Measurements from ENCODE around the gene SGMS1.
A peak's percentile ranks its signal among the peaks of the same experiment; 100 is the strongest.

Gene SGMS1

DNA sequence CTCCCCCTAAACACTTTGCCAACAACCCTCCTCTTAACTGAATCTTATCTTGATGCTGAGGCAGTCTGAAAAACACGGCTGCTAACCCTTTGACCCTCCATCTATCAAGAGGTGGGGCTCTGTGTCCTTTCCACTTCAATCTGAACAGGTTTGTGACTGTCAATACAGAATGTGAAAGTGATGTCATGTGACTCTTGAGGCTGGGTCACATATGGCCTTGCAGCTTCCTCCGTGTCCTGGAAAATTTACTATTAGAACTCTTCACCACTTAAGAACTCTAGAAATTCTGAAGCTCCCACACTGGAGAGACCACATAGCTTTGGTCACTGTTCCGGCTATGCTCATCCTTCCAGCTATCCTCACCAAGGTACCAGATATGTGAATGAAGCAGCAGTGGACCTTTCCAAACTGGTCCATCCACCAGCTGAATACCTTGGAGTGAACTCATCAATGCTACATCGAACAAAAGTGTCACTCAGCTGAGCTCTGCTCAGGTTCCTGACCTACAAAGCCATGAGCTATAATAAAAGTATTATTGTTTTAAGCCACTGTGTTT, 341.7 kb downstream of the SGMS1 start:
- in situ Hi-C loops (cut with MboI; ENCODE audit: low sequenced_read_pairs, unreplicated experiment): no loop called here
- DNase-seq (ENCODE audit: low spot score): no peak
- TF ChIP-seq, protein P1, sequence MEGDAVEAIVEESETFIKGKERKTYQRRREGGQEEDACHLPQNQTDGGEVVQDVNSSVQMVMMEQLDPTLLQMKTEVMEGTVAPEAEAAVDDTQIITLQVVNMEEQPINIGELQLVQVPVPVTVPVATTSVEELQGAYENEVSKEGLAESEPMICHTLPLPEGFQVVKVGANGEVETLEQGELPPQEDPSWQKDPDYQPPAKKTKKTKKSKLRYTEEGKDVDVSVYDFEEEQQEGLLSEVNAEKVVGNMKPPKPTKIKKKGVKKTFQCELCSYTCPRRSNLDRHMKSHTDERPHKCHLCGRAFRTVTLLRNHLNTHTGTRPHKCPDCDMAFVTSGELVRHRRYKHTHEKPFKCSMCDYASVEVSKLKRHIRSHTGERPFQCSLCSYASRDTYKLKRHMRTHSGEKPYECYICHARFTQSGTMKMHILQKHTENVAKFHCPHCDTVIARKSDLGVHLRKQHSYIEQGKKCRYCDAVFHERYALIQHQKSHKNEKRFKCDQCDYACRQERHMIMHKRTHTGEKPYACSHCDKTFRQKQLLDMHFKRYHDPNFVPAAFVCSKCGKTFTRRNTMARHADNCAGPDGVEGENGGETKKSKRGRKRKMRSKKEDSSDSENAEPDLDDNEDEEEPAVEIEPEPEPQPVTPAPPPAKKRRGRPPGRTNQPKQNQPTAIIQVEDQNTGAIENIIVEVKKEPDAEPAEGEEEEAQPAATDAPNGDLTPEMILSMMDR (IDR thresholded peaks at IDR 0.05; ENCODE audit: borderline replicate concordance, control extremely low read depth, extremely low read depth, insufficient read depth, missing control alignments): no peak

DNA sequence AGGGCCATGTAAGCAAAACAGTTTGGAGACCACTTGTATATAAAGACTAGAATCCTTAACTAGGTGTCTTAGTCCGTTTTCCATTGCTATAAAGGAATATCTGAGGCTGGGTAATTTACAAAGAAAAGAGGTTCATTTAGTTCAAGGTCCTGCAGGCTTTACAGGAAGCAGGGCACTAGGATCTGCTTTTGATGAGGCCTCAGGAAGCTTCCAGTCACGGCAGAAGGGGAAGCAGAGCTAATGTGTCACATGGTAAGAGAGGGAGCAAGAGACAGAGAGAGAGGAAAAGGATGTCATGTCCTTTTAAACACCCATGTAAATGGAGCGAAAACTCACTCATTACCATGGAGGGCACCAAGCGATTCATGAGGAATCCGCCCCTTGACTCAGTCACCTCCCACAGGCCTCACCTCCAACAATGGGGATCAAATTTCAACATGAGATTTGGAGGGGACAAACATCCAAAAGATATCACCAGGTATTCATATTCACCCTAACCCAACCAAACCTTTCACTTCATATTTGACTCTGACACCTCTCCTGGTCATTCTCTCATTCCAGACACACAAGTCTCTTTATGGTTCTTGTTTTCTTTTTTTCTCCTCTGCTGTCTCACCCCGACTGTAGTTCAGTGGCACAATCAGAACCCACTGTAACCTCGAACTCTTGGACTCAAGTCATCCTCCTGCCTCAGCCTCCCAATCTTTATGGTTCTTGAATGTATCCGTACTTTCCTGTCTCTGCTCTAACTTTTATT, 342.4 kb downstream of the SGMS1 start:
- in situ Hi-C loops (cut with MboI; ENCODE audit: low sequenced_read_pairs, unreplicated experiment): no loop called here
- TF ChIP-seq, protein P1 (IDR thresholded peaks at IDR 0.05; ENCODE audit: borderline replicate concordance, control extremely low read depth, extremely low read depth, insufficient read depth, missing control alignments): no peak

DNA sequence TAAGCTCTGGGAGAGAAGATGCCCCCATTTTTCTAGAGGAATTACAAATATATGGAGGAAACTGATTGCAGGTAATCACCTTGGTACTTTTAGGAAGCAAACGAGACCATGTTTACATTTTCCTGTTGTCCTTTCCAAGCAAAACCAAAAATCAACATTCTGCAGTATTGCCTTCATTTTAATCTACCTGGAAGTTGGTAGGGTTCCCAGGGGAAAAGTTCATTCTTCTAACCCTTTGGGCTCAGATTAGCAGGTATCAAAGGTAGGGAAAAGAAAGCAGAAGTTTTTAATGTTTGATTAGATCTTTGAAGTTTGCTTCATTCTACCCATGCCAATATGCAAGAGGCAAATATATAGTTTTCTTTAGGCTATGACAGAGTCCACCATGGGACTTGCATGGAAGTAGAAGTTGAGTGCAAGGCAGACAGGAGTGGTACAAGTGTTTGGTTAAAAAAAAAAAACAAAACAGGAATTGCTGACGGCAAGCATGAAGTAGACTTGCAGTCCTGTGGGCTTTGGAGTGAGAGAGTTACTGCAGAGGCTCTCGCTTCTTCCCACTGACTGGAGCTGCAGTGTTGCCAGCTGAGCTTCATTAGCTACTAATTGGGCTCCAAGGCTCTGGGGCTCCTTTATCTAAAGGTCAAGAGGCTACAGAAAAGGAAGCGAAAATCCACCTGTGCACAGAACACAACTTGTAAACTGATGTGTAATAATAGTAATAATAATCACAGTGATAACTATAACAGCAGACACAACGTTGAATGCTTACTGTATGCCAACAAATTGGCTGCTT, 343.5 kb downstream of the SGMS1 start:
- in situ Hi-C loops (cut with MboI; ENCODE audit: low sequenced_read_pairs, unreplicated experiment): no loop called here
- TF ChIP-seq, protein P1 (IDR thresholded peaks at IDR 0.05; ENCODE audit: borderline replicate concordance, control extremely low read depth, extremely low read depth, insufficient read depth, missing control alignments): no peak
- no peak for DNase-seq (ENCODE audit: low spot score)

More for the DNA sequence above, 342.4 kb downstream of the SGMS1 start:
- no peak for DNase-seq (ENCODE audit: low spot score)

DNA sequence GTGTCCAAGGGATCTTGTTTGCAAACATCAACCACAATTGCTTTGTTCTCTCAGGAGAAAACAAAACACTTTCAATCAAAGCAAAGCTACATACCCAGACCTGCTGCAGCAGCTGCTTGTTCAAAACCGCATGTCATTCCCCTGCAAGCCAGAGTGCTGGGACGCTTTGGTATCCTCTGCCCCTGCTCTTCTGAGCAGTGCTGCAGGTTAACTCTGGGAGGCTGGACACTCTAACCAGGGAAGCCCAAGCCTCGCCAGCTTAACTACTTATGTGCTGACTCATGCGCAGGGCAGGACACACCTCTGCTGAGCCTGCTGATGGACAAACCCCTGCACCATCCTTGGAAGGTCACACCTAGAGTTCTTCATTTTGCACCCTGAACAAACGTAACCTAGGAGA, 344.3 kb downstream of the SGMS1 start:
- DNase-seq (ENCODE audit: low spot score): no peak
- TF ChIP-seq, protein P1 (IDR thresholded peaks at IDR 0.05; ENCODE audit: borderline replicate concordance, control extremely low read depth, extremely low read depth, insufficient read depth, missing control alignments): no peak
- in situ Hi-C loops (cut with MboI; ENCODE audit: low sequenced_read_pairs, unreplicated experiment): no loop called here

DNA sequence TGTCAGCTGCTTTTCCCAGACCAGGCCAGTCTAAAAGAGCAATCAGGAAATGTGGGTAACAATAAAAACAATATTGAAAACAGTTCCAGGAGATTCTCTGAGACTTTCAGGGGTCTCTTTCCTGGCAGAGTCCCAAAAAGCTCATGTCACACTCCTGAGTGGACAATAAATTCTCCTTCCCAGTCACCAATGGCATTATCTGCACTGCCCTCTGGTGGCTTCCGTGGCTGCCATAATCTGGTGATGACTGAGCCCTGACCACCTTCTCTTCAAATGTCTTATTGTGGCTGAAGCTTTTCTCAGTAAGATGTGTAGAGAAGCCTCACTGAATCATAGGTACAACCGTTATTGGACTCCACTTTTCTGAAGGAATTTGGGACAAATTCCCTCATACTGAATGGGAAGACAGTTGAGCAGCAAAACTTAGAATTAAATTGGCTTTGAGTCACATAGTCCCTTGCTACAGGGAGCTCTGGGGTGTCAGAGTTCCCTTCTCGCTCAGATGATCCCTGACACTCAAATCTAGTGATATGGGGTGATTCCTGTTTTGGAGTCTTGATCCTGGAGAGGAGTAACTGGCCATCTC, 348.0 kb downstream of the SGMS1 start:
- in situ Hi-C loops (cut with MboI; ENCODE audit: low sequenced_read_pairs, unreplicated experiment): no loop called here
- TF ChIP-seq, protein P1 (IDR thresholded peaks at IDR 0.05; ENCODE audit: borderline replicate concordance, control extremely low read depth, extremely low read depth, insufficient read depth, missing control alignments): peak; percentile 86
- peak; percentile 23 for DNase-seq (ENCODE audit: low spot score)

DNA sequence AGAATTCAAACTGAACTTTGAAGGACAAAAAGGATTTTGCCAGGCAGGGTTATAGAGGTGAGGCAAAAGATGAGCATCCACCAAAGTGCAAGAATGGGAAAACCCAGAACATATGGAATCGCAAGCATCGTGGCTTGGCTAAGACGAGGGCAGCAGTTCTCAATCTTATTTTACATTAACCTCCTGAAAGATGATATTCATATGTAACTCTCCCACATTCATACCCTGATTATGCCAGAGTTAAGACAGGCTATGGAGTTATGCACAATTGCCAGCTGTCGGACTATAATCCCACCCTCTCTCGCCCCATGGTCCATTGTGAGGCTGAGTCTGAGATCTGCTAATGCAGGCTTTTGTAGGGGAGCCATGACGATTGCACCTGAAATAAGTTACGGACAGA, 351.2 kb downstream of the SGMS1 start:
- DNase-seq (ENCODE audit: low spot score): no peak
- TF ChIP-seq, protein P1 (IDR thresholded peaks at IDR 0.05; ENCODE audit: borderline replicate concordance, control extremely low read depth, extremely low read depth, insufficient read depth, missing control alignments): no peak

More for the DNA sequence above, 351.2 kb downstream of the SGMS1 start:
- in situ Hi-C loops (cut with MboI; ENCODE audit: low sequenced_read_pairs, unreplicated experiment): no loop called here

All from GM13976 (cell line).